B cell (primary cell): ENCODE data around the gene TOP3B. TPM values are rescaled to one million over a fixed set of nuclear protein-coding genes. Genes with fewer than 3 reads are reported as not detected.

ENCODE experiments used
- ATAC-seq: fragments of 200-7000 bp; cut with Tn5 transposase; one replicate; pipeline ENCODE4 v1.10.0; 2021; ENCODE audit warnings: low read depth, mild to moderate bottlenecking, moderate number of reproducible peaks, moderate library complexity
- CTCF ChIA-PET: fragments of 350-600 bp; sonication (Branson Sonifier 250); formaldehyde crosslinking; loops from one replicate; lab custom pipeline; 2021; ENCODE audit warnings: antibody characterized with exemption, inconsistent platforms; lab: Charles Lee
- POLR2A ChIA-PET: fragments of 350-600 bp; sonication (Branson Sonifier 250); formaldehyde crosslinking; loops from one replicate; lab custom pipeline; 2021; ENCODE audit warnings: antibody characterized with exemption; lab: Charles Lee
- DNase-seq: peaks from one replicate; pipeline ENCODE4 v3.0.0; 2013
- H2AFZ ChIP-seq: 2 replicates; pipeline ENCODE4 v1.6.1; 2012; ENCODE audit warnings: mild to moderate bottlenecking, low read depth, low read length; ENCODE audit not compliant: insufficient read depth, poor library complexity, severe bottlenecking
- H3K27ac ChIP-seq, 2 donors: 1 replicate in 1 of 2; 2 replicates in 1 of 2; pipeline ENCODE4 v1.5.1; 2012 to 2013; ENCODE audit warnings: low read length in 2 of 2, mild to moderate bottlenecking in 2 of 2, moderate library complexity in 1 of 2
- H3K27me3 ChIP-seq, 4 experiments: fragments of 200-600 bp in 1 of 4; sonication (generic) in 1 of 4; replicated peaks in 1 of 4; 1 replicate in 2 of 4; 2 replicates in 2 of 4; pipeline versions ENCODE4 v1.6.1 to v1.7.0; 2013 to 2016; ENCODE audit warnings: low read length in 3 of 4, mild to moderate bottlenecking in 2 of 4, mixed read lengths in 1 of 4, moderate library complexity in 1 of 4; ENCODE audit not compliant: insufficient read depth in 4 of 4, control insufficient read depth in 3 of 4; ENCODE audit errors: control extremely low read depth in 1 of 4
- H3K36me3 ChIP-seq, 2 experiments: replicated peaks in 1 of 2; 1 replicate in 1 of 2; 2 replicates in 1 of 2; pipeline versions ENCODE4 v1.6.1 to v1.7.1; 2013; ENCODE audit warnings: low read length in 1 of 2; ENCODE audit not compliant: insufficient read depth in 2 of 2, control insufficient read depth in 1 of 2; ENCODE audit errors: control extremely low read depth in 1 of 2, extremely low read depth in 1 of 2
- H3K4me1 ChIP-seq, 2 donors: fragments of 200-600 bp in 1 of 2; sonication (generic) in 1 of 2; 1 replicate in 1 of 2; 2 replicates in 1 of 2; pipeline versions ENCODE4 v1.5.1 to v1.6.1; 2013 to 2017; ENCODE audit warnings: low read length in 2 of 2; ENCODE audit not compliant: control insufficient read depth in 2 of 2, insufficient read depth in 2 of 2
- H3K4me2 ChIP-seq: replicated peaks from 2 replicates; pipeline ENCODE3; 2012; ENCODE audit warnings: mild to moderate bottlenecking, low read depth, low read length; ENCODE audit not compliant: poor library complexity, severe bottlenecking
- H3K4me3 ChIP-seq, 5 experiments: fragments of 200-600 bp in 1 of 5; sonication (generic) in 1 of 5; 1 replicate in 3 of 5; 2 replicates in 2 of 5; pipeline versions ENCODE4 v1.5.1 to v1.7.0; 2011 to 2016; ENCODE audit warnings: low read length in 4 of 5, mild to moderate bottlenecking in 4 of 5, low read depth in 2 of 5, control low read depth in 1 of 5, moderate library complexity in 1 of 5; ENCODE audit not compliant: insufficient read depth in 1 of 5; ENCODE audit errors: control extremely low read depth in 1 of 5, extremely low read depth in 1 of 5
- H3K79me2 ChIP-seq: fragments of 200-600 bp; sonication (generic); one replicate; pipeline ENCODE4 v1.6.0; 2016; ENCODE audit warnings: low read length; ENCODE audit not compliant: control insufficient read depth, insufficient read depth
- H3K9ac ChIP-seq: fragments of 200-600 bp; sonication (generic); 2 replicates; pipeline ENCODE4 v1.6.1; 2017; ENCODE audit warnings: mild to moderate bottlenecking, low read length, moderate library complexity
- H3K9me3 ChIP-seq, 3 donors: one replicate each; pipeline versions ENCODE4 v1.6.1 to v1.7.1; 2013; ENCODE audit warnings: low read length in 2 of 3; ENCODE audit not compliant: control insufficient read depth in 2 of 3, insufficient read depth in 1 of 3; ENCODE audit errors: control extremely low read depth in 1 of 3
- H4K20me1 ChIP-seq: 2 replicates; pipeline ENCODE4 v1.6.0; 2012; ENCODE audit warnings: mild to moderate bottlenecking, low read length; ENCODE audit not compliant: insufficient read depth, control insufficient read depth, poor library complexity, severe bottlenecking
- H3K27ac Mint-ChIP-seq: one replicate; pipeline ENCODE4 v1.8.0; 2021; ENCODE audit warnings: mixed read lengths
- H3K27me3 Mint-ChIP-seq: one replicate; pipeline ENCODE4 v1.8.0; 2021; ENCODE audit warnings: mixed read lengths
- H3K4me1 Mint-ChIP-seq: one replicate; pipeline ENCODE4 v1.8.0; 2021; ENCODE audit warnings: mixed read lengths
- H3K4me3 Mint-ChIP-seq: one replicate; pipeline ENCODE4 v1.8.0; 2021; ENCODE audit warnings: mixed read lengths
- H3K9me3 Mint-ChIP-seq: one replicate; pipeline ENCODE4 v1.8.0; 2022; ENCODE audit warnings: mixed read lengths; ENCODE audit not compliant: insufficient read depth
- EZH2 ChIP-seq: IDR thresholded peaks from 2 replicates; pipeline ENCODE4 v1.6.1; 2012; ENCODE audit warnings: borderline replicate concordance, low read depth, mild to moderate bottlenecking, moderate library complexity, low read length; ENCODE audit not compliant: insufficient read depth, poor library complexity, severe bottlenecking
- WGBS: methylation state at CpG from one replicate; pipeline ENCODE4 v1.1.5; 2013; ENCODE audit warnings: missing lambda C conversion rate; ENCODE audit not compliant: insufficient coverage; 5-methylcytosine and 5-hydroxymethylcytosine counted together
- intact Hi-C: fragments of 100-400 bp; cut with micrococcal nuclease; formaldehyde crosslinking; loops from one replicate; pipeline ENCODE4 v1.10.0; 2022
- polyA plus RNA-seq: library from polyadenylated mRNA; depleted of rRNA; stranded (reverse); fragments of >200 nt; gene quantifications from 2 replicates; pipeline ENCODE4 v1.2.3, GENCODE V29; 2012
- total RNA-seq, 2 donors: library from RNA; stranded (reverse); fragments of 120-200 nt in 1 of 2; gene quantifications; 1 replicate in 1 of 2; 2 replicates in 1 of 2; pipeline versions ENCODE4 v1.2.3 to v1.2.4, GENCODE V29; 2013 to 2022
- TF ChIP-seq, protein P1 (sequence below): fragments of 200-600 bp; IDR thresholded peaks from one replicate; pipeline ENCODE4 v1.8.0; 2022; ENCODE audit warnings: antibody characterized with exemption, mild to moderate bottlenecking

TOP3B gene
- total and polyA plus RNA-seq, 2 donors (not counting 1 experiment from before 2014, with no cell fraction given): 77.1 to 105 TPM

DNA sequence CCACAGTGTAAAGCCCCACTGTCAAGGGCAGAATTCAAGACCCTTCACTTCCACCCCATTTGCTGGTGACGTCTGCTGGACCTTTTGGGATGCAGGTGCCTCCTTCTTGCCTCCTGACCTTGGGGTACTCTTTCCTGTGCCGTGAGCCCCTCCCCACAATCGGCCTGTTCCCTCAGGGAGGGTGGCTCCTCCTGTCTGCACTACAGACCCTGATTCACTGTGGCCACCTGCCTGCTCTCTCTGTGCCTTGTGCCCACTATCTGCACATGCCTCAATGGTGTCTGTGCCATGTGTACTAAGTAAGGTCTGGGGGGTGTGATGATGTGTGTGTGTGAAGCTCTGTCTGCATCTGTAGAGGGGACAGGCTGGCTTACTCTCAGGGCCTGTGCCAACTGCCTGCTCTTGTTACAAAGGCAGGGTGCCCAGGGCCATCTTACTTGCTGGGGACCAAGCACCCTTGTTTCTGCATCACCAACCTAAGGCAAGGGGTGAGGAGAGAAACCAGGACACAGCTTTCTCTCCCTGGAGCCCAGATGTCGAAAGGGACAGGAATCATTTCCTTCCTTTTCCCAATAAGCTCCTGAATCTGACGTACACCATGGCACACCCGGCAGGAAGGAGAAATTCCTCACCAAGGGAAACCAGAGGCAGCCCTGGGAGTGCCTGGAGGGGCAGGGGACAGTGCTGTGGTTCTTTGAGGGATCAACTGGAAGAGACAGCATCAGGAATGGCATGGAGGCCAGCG is 33.6 kb downstream of the TOP3B start:
- Histone ChIP-seq H3K36me3 (peaks cover 0 to 17% of the 10 kb centered on the region in 2 experiments), H3K4me2 (no peak overlapping the region), H3K4me3 (no peak overlapping the region), H3K4me1 (peaks cover 10 to 12% of the 10 kb centered on the region in 2 donors), H3K9me3 (no peaks in the 10 kb centered on the region), H3K79me2 (peaks cover 43% of the 10 kb centered on the region), H4K20me1 (peaks cover 11% of the 10 kb centered on the region), H3K9ac (no peak overlapping the region), H3K27me3 (no peaks in the 10 kb centered on the region), H3K27ac (no peak overlapping the region), H2AFZ (no peak overlapping the region)
- no peak for DNase-seq
- no peaks in the 10 kb centered on the region for H3K27me3 Mint-ChIP-seq
- peak overlapping the region; percentile 41 for H3K27ac Mint-ChIP-seq
- WGBS: 85% methylated on average over 6 of the region's 7 CpGs
- intact Hi-C loops: no loop called here
- ATAC-seq: no peak
- peaks cover 22% of the 10 kb centered on the region for H3K4me1 Mint-ChIP-seq
- no peak overlapping the region for H3K4me3 Mint-ChIP-seq
- TF ChIP-seq EZH2: no peak
- TF ChIP-seq, protein P1, sequence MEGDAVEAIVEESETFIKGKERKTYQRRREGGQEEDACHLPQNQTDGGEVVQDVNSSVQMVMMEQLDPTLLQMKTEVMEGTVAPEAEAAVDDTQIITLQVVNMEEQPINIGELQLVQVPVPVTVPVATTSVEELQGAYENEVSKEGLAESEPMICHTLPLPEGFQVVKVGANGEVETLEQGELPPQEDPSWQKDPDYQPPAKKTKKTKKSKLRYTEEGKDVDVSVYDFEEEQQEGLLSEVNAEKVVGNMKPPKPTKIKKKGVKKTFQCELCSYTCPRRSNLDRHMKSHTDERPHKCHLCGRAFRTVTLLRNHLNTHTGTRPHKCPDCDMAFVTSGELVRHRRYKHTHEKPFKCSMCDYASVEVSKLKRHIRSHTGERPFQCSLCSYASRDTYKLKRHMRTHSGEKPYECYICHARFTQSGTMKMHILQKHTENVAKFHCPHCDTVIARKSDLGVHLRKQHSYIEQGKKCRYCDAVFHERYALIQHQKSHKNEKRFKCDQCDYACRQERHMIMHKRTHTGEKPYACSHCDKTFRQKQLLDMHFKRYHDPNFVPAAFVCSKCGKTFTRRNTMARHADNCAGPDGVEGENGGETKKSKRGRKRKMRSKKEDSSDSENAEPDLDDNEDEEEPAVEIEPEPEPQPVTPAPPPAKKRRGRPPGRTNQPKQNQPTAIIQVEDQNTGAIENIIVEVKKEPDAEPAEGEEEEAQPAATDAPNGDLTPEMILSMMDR: no peak
- no peaks in the 10 kb centered on the region for H3K9me3 Mint-ChIP-seq
- CTCF ChIA-PET: interaction anchor here (1.3 to 5.9 kb wide), 2 partner anchors 11 to 235 kb away, joined by 3 to 116 read pairs; no protein-coding TSS in a partner anchor
- POLR2A ChIA-PET: interaction anchor here (0.5 kb wide), 1 partner anchor 243 kb away, joined by 7 read pairs; no protein-coding TSS in a partner anchor

DNA sequence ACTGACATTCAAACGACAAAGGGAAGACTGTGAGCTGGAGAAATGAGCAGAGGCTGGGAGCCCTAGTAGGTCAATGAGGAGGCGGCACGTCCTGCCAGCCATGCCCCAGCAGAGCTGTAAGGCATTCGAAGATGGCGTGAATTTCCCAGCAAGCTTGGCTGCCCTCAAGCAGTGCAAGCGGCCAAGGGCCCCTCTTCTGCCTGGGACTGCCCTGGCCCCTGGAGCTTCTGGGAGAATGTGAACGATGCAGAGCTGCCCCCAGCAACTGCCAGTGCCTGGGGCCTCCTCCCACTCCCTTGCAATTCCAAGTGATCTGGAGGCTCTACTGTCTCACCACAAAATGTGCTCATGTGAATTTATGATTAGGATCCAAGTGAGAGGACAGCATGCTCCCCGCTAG is 34.2 kb downstream of the TOP3B start:
- ATAC-seq: no peak
- H3K4me3 Mint-ChIP-seq: no peak overlapping the region
- DNase-seq: no peak
- Histone ChIP-seq H3K4me1 (peaks cover 10 to 12% of the 10 kb centered on the region in 2 donors), H3K79me2 (peaks cover 43% of the 10 kb centered on the region), H4K20me1 (peaks cover 11% of the 10 kb centered on the region), H3K9ac (no peak overlapping the region), H3K4me3 (no peak overlapping the region), H3K27ac (no peak overlapping the region), H3K9me3 (no peaks in the 10 kb centered on the region), H2AFZ (no peak overlapping the region), H3K4me2 (no peak overlapping the region), H3K27me3 (no peaks in the 10 kb centered on the region), H3K36me3 (peaks cover 0 to 17% of the 10 kb centered on the region in 2 experiments)
- WGBS: 73% methylated on average over 8 of the region's 8 CpGs
- ChIA-PET CTCF (interaction anchor here (0.6 to 5.9 kb wide), 2 partner anchors 11 to 57 kb away, joined by 5 to 116 read pairs; no protein-coding TSS in a partner anchor), POLR2A (interaction anchor here (0.5 kb wide), 1 partner anchor 242 kb away, joined by 7 read pairs; no protein-coding TSS in a partner anchor)
- TF ChIP-seq, protein P1: no peak
- TF ChIP-seq EZH2: no peak
- intact Hi-C loops: no loop called here
- H3K4me1 Mint-ChIP-seq: peaks cover 22% of the 10 kb centered on the region
- no peak overlapping the region for H3K27ac Mint-ChIP-seq
- no peaks in the 10 kb centered on the region for H3K9me3 Mint-ChIP-seq
- no peaks in the 10 kb centered on the region for H3K27me3 Mint-ChIP-seq
